ENCODE data around the gene CCDC57. TPM values are rescaled to one million over a fixed set of nuclear protein-coding genes. Genes with fewer than 3 reads are reported as not detected.

Gene CCDC57
- total RNA-seq, 1 donor from 2014 or later: 40.7 TPM

DNA sequence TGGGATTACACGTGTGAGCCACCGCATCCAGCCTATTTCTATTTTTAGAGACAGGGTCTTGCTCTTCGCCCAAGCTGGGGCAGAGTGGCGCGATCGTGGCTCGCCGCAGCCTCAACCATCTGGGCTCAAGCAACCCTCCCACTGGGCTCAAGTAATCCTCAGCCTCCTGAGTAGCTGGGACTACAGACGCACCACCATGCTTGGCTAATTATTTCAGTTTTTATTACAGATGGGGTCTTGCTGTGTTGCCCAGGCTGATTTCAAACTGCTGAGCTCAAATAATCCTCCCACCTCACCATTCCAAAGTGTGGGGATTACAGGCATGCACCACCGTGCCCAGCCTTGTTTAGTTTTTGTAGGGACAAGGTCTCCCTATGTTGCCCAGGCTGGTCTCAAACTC is 53.8 kb downstream of the CCDC57 start:
- H3K36me3 Mint-ChIP-seq (ENCODE audit: unreplicated experiment): peaks cover 17% of the 10 kb centered on the region
- TF ChIP-seq, protein P1, sequence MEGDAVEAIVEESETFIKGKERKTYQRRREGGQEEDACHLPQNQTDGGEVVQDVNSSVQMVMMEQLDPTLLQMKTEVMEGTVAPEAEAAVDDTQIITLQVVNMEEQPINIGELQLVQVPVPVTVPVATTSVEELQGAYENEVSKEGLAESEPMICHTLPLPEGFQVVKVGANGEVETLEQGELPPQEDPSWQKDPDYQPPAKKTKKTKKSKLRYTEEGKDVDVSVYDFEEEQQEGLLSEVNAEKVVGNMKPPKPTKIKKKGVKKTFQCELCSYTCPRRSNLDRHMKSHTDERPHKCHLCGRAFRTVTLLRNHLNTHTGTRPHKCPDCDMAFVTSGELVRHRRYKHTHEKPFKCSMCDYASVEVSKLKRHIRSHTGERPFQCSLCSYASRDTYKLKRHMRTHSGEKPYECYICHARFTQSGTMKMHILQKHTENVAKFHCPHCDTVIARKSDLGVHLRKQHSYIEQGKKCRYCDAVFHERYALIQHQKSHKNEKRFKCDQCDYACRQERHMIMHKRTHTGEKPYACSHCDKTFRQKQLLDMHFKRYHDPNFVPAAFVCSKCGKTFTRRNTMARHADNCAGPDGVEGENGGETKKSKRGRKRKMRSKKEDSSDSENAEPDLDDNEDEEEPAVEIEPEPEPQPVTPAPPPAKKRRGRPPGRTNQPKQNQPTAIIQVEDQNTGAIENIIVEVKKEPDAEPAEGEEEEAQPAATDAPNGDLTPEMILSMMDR (IDR thresholded peaks at IDR 0.05; ENCODE audit: partially characterized antibody, unreplicated experiment): no peak
- no peaks in the 10 kb centered on the region for H3K9me3 Mint-ChIP-seq (ENCODE audit: unreplicated experiment)
- peaks cover under 1% of the 10 kb centered on the region for H3K4me1 Mint-ChIP-seq (ENCODE audit: low read depth, unreplicated experiment)
- H3K4me3 Mint-ChIP-seq (ENCODE audit: unreplicated experiment): no peak overlapping the region
- peaks cover 7% of the 10 kb centered on the region for H3K27me3 Mint-ChIP-seq (ENCODE audit: unreplicated experiment)
- H3K27ac Mint-ChIP-seq (ENCODE audit: unreplicated experiment): no peak overlapping the region
- no peak for DNase-seq

DNA sequence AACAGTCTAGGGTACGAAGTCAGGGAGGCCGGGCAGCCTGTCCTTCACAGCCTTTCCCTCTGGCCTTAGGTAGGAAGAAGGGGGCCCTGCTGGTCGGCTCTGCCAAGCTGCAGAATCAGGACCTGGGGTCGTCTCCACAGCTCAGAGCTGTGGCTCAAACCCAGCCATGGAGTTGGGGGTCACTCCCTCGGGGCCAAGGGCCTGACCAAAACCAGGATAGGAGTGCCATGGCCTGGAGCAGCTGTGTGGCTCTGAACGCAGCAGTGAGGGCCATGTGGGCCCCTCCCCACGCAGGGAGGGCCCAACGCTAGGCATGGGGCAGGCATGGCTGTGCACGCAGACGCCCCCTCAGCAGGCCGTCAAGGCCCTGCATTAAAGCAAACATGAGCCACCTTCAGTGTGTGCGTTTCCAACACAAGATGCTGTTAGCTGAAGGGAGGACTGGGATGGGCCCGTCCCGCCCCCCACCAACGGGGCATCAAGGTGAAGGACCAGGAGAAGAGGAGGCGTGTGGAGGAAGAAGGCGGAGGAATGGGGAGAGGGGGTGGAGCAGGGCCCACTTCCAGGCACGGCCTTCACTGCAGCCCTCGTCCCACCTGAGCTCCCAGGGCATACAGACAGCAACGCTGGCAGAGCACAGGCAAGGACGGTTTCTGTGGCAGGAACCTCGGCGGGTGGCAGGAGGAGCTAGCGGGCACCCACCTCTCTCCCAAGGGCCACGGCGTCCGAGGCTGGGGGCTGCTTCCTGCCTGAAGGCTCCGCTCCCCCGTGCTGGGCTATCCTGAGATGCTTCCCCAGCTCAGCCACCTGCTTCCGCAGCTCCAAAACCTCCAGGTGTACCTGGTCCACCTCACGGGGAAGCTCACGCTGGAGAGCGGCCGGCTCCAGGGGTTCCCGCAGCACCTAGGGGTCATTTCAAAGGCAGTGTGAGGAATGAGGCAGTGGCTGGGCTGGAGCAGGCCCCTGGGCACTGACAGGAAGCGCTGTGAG is 55.3 kb downstream of the CCDC57 start:
- TF ChIP-seq, protein P1 (IDR thresholded peaks at IDR 0.05; ENCODE audit: partially characterized antibody, unreplicated experiment): no peak
- Mint-ChIP-seq H3K27ac (ENCODE audit: unreplicated experiment) (no peak overlapping the region), H3K27me3 (ENCODE audit: unreplicated experiment) (peaks cover 4% of the 10 kb centered on the region), H3K4me1 (ENCODE audit: low read depth, unreplicated experiment) (peaks cover 4% of the 10 kb centered on the region), H3K9me3 (ENCODE audit: unreplicated experiment) (no peaks in the 10 kb centered on the region), H3K36me3 (ENCODE audit: unreplicated experiment) (peaks cover 10% of the 10 kb centered on the region), H3K4me3 (ENCODE audit: unreplicated experiment) (no peak overlapping the region)
- no peak for DNase-seq

DNA sequence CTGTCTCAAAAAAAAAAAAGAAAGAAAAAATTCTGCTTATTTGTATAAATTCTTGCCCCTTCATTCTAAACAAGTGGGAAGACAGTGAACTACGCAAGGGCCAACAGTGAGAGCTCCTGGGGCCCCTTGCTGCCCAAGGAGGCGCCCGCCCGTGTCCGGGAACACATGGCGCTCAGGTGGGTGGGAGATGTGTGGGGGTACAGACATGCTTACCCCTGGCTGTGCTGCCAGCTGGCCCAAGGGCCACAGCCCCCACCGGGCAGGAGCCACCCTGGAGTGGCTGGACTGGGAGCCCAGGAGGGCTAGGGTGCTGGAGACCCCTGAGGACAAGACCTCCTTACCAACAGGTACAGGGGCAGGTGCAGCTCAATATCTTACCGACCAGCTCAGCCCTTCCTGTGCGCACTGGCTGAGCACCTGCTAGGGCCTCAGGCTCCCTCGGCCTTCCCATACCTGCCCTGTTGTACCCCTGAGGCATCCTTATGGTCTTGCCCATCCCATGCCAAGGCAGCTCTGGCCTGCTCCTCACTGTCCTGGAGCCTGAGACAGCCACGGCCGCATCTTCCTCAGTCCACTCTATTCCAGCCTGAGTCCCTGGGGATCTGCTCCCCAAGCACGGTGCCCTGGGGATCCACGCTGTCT is 56.2 kb downstream of the CCDC57 start:
- Mint-ChIP-seq H3K27ac (ENCODE audit: unreplicated experiment) (no peak overlapping the region), H3K36me3 (ENCODE audit: unreplicated experiment) (peaks cover 7% of the 10 kb centered on the region), H3K4me3 (ENCODE audit: unreplicated experiment) (no peak overlapping the region), H3K9me3 (ENCODE audit: unreplicated experiment) (no peaks in the 10 kb centered on the region), H3K27me3 (ENCODE audit: unreplicated experiment) (peaks cover 4% of the 10 kb centered on the region), H3K4me1 (ENCODE audit: low read depth, unreplicated experiment) (peaks cover 4% of the 10 kb centered on the region)
- no peak for DNase-seq
- TF ChIP-seq, protein P1 (IDR thresholded peaks at IDR 0.05; ENCODE audit: partially characterized antibody, unreplicated experiment): no peak

DNA sequence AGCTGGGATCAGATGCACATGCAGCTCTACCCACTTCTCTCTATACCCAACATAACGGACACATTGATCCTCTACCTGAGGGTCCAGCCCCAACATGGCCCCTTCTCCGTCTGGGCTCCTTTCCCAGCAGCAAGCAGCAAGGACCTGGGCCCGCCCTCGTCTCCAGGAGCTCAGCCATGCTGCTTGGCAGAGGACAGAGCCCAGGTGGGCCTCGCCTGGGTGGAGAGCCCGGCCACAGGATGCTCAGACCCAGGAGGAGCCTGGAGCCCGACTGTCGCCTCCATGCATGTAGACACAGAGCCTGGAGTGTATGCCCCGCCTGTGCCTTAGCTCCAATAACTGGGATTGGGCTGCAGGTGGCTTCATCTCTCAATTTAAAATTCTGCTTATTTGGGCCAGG is 57.0 kb downstream of the CCDC57 start:
- Mint-ChIP-seq H3K9me3 (ENCODE audit: unreplicated experiment) (no peaks in the 10 kb centered on the region), H3K4me3 (ENCODE audit: unreplicated experiment) (no peak overlapping the region), H3K4me1 (ENCODE audit: low read depth, unreplicated experiment) (peaks cover 4% of the 10 kb centered on the region), H3K27ac (ENCODE audit: unreplicated experiment) (no peak overlapping the region), H3K36me3 (ENCODE audit: unreplicated experiment) (peaks cover 6% of the 10 kb centered on the region), H3K27me3 (ENCODE audit: unreplicated experiment) (no peaks in the 10 kb centered on the region)
- TF ChIP-seq, protein P1 (IDR thresholded peaks at IDR 0.05; ENCODE audit: partially characterized antibody, unreplicated experiment): no peak
- no peak for DNase-seq
